Measurements from ENCODE around the gene MTUS2.

GRCh38 chr13:28955264-28955966 lies 135.3 kb downstream of the MTUS2 start:
- TF ChIP-seq CTCF (IDR thresholded peaks at IDR 0.05; ENCODE audit: poor library complexity, severe bottlenecking), result no peak
- TF ChIP-seq, protein P1, sequence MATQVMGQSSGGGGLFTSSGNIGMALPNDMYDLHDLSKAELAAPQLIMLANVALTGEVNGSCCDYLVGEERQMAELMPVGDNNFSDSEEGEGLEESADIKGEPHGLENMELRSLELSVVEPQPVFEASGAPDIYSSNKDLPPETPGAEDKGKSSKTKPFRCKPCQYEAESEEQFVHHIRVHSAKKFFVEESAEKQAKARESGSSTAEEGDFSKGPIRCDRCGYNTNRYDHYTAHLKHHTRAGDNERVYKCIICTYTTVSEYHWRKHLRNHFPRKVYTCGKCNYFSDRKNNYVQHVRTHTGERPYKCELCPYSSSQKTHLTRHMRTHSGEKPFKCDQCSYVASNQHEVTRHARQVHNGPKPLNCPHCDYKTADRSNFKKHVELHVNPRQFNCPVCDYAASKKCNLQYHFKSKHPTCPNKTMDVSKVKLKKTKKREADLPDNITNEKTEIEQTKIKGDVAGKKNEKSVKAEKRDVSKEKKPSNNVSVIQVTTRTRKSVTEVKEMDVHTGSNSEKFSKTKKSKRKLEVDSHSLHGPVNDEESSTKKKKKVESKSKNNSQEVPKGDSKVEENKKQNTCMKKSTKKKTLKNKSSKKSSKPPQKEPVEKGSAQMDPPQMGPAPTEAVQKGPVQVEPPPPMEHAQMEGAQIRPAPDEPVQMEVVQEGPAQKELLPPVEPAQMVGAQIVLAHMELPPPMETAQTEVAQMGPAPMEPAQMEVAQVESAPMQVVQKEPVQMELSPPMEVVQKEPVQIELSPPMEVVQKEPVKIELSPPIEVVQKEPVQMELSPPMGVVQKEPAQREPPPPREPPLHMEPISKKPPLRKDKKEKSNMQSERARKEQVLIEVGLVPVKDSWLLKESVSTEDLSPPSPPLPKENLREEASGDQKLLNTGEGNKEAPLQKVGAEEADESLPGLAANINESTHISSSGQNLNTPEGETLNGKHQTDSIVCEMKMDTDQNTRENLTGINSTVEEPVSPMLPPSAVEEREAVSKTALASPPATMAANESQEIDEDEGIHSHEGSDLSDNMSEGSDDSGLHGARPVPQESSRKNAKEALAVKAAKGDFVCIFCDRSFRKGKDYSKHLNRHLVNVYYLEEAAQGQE (IDR thresholded peaks at IDR 0.05; ENCODE audit: borderline replicate concordance), result no peak

All from neural cell (in vitro differentiated cells).